IMR-90 (cell line): ENCODE measurements around the gene AGPS. TPM values are rescaled to one million over a fixed set of nuclear protein-coding genes. Genes with fewer than 3 reads are reported as not detected.

Source experiments
- ATAC-seq: fragments of 200-7000 bp; cut with Tn5 transposase; 2 replicates; pipeline ENCODE4 v1.9.1; 2020; ENCODE audit warnings: low read depth, mild to moderate bottlenecking, moderate library complexity
- BruUV-seq: library from RNA; stranded (reverse); fragments of 400-500 nt; replicated peaks from 2 replicates; lab custom pipeline; 2021; lab: Mats Ljungman, UMichigan
- CTCF ChIA-PET: fragments of 300-600 bp; formaldehyde crosslinking; extraction: SDS; loops from one replicate; lab custom pipeline; 2021; ENCODE audit warnings: antibody characterized with exemption; lab: Yijun Ruan, JAX
- POLR2A ChIA-PET: fragments of 300-600 bp; sonication (Branson Sonifier 250); formaldehyde crosslinking; loops from one replicate; lab custom pipeline; 2022; ENCODE audit warnings: antibody characterized with exemption; ENCODE audit not compliant: unreplicated experiment; lab: Charles Lee
- DNase-seq: peaks from one replicate; pipeline ENCODE4 v3.0.0; 2013
- H2AFZ ChIP-seq: replicated peaks from 2 replicates; pipeline ENCODE3; 2013; ENCODE audit warnings: low read length, mild to moderate bottlenecking; ENCODE audit not compliant: poor library complexity
- H2AK5ac ChIP-seq: 2 replicates; pipeline ENCODE4 v1.6.1; 2013; ENCODE audit warnings: low read depth, low read length, inconsistent platforms
- H2AK9ac ChIP-seq: replicated peaks from 2 replicates; pipeline ENCODE3; 2013; ENCODE audit warnings: mild to moderate bottlenecking, low read depth, low read length, moderate library complexity; ENCODE audit not compliant: poor library complexity
- H2BK120ac ChIP-seq: 2 replicates; pipeline ENCODE4 v1.6.1; 2013; ENCODE audit warnings: low read depth, low read length, inconsistent platforms
- H2BK15ac ChIP-seq: 3 replicates; pipeline ENCODE4 v1.6.1; 2013; ENCODE audit warnings: low read depth, low read length, inconsistent platforms
- H2BK20ac ChIP-seq: 2 replicates; pipeline ENCODE4 v1.6.1; 2013; ENCODE audit warnings: low read depth, mild to moderate bottlenecking, inconsistent platforms, low read length, moderate library complexity
- H2BK5ac ChIP-seq: 2 replicates; pipeline ENCODE4 v1.6.1; 2013; ENCODE audit warnings: mild to moderate bottlenecking, low read depth, low read length, inconsistent platforms; ENCODE audit not compliant: poor library complexity, severe bottlenecking
- H3K14ac ChIP-seq: replicated peaks from 2 replicates; pipeline ENCODE4 v1.6.1; 2013; ENCODE audit warnings: low read depth, low read length, inconsistent platforms
- H3K18ac ChIP-seq: 2 replicates; pipeline ENCODE4 v1.6.1; 2013; ENCODE audit warnings: low read depth, low read length, control low read depth
- H3K23ac ChIP-seq: 2 replicates; pipeline ENCODE4 v1.6.1; 2013; ENCODE audit warnings: low read depth, low read length, inconsistent platforms
- H3K27ac ChIP-seq: 2 replicates; pipeline ENCODE4 v1.5.1; 2013; ENCODE audit warnings: mild to moderate bottlenecking, control low read depth, low read length; ENCODE audit not compliant: insufficient read depth
- H3K27me3 ChIP-seq: 2 replicates; pipeline ENCODE4 v1.6.1; 2013; ENCODE audit warnings: low read length; ENCODE audit not compliant: control insufficient read depth, insufficient read depth
- H3K36me3 ChIP-seq: 2 replicates; pipeline ENCODE4 v1.6.1; 2013; ENCODE audit warnings: low read length, mixed read lengths; ENCODE audit not compliant: control insufficient read depth, insufficient read depth
- H3K4ac ChIP-seq: 2 replicates; pipeline ENCODE4 v1.6.1; 2013; ENCODE audit warnings: low read depth, low read length, inconsistent platforms
- H3K4me1 ChIP-seq: 2 replicates; pipeline ENCODE4 v1.6.1; 2013; ENCODE audit warnings: low read length, mixed read lengths; ENCODE audit not compliant: control insufficient read depth, insufficient read depth
- H3K4me2 ChIP-seq: 2 replicates; pipeline ENCODE4 v1.6.1; 2013; ENCODE audit warnings: low read depth, mild to moderate bottlenecking, control low read depth, low read length, moderate library complexity
- H3K4me3 ChIP-seq: 2 replicates; pipeline ENCODE4 v1.5.1; 2013; ENCODE audit warnings: low read depth, mild to moderate bottlenecking, control low read depth, low read length, moderate library complexity; ENCODE audit not compliant: insufficient read depth
- H3K56ac ChIP-seq: 2 replicates; pipeline ENCODE4 v1.6.1; 2013; ENCODE audit warnings: low read length, inconsistent platforms; ENCODE audit not compliant: insufficient read depth; ENCODE audit errors: extremely low read depth
- H3K79me1 ChIP-seq, 2 experiments: 2 replicates each; pipeline ENCODE4 v1.6.1; 2013; ENCODE audit warnings: low read length in 2 of 2, inconsistent platforms in 1 of 2, low read depth in 1 of 2
- H3K9ac ChIP-seq: 2 replicates; pipeline ENCODE4 v1.6.1; 2013; ENCODE audit warnings: low read depth, low read length, control low read depth
- H3K9me1 ChIP-seq: 2 replicates; pipeline ENCODE4 v1.6.1; 2013; ENCODE audit warnings: low read length, inconsistent platforms; ENCODE audit not compliant: insufficient read depth
- H3K9me3 ChIP-seq: 2 replicates; pipeline ENCODE4 v1.6.1; 2013; ENCODE audit warnings: low read length; ENCODE audit not compliant: control insufficient read depth, insufficient read depth
- H4K20me1 ChIP-seq: 2 replicates; pipeline ENCODE4 v1.6.1; 2013; ENCODE audit warnings: low read length, inconsistent platforms; ENCODE audit not compliant: insufficient read depth
- H4K5ac ChIP-seq: 2 replicates; pipeline ENCODE4 v1.6.1; 2013; ENCODE audit warnings: mild to moderate bottlenecking, low read depth, low read length, control low read depth
- H4K8ac ChIP-seq, 2 experiments: 2 replicates each; pipeline ENCODE4 v1.6.1; 2013; ENCODE audit warnings: low read depth in 2 of 2, low read length in 2 of 2, control low read depth in 1 of 2, inconsistent platforms in 1 of 2
- H4K91ac ChIP-seq: 2 replicates; pipeline ENCODE4 v1.6.1; 2013; ENCODE audit warnings: low read depth, low read length, inconsistent platforms; ENCODE audit not compliant: insufficient read depth
- BHLHE40 ChIP-seq: fragments of 150-350 bp; IDR thresholded peaks from 2 replicates; pipeline ENCODE4 v1.6.1; 2016; ENCODE audit warnings: mild to moderate bottlenecking, low read depth, low read length
- CEBPB ChIP-seq: IDR thresholded peaks from 2 replicates; pipeline ENCODE4 v1.6.1; 2012; ENCODE audit warnings: low read depth, low read length, improper control_type of control experiment
- CHD1 ChIP-seq: IDR thresholded peaks from 2 replicates; pipeline ENCODE4 v1.6.1; 2012; ENCODE audit warnings: low read depth, low read length, improper control_type of control experiment
- CTCF ChIP-seq: conservative IDR thresholded peaks from 2 replicates; pipeline ENCODE4 v1.5.1; 2012; ENCODE audit warnings: mild to moderate bottlenecking, low read depth, low read length, improper control_type of control experiment
- ELK1 ChIP-seq: fragments of 150-350 bp; IDR thresholded peaks from 2 replicates; pipeline ENCODE4 v1.6.1; 2016; ENCODE audit warnings: low read depth, mild to moderate bottlenecking, low read length, moderate library complexity, borderline replicate concordance
- FOS ChIP-seq: fragments of 150-350 bp; IDR thresholded peaks from 2 replicates; pipeline ENCODE4 v1.6.1; 2016; ENCODE audit warnings: low read depth, low read length
- MAFK ChIP-seq: IDR thresholded peaks from 2 replicates; pipeline ENCODE4 v1.6.1; 2012; ENCODE audit warnings: low read depth, low read length, improper control_type of control experiment
- MAZ ChIP-seq: IDR thresholded peaks from 2 replicates; pipeline ENCODE4 v1.6.1; 2012; ENCODE audit warnings: low read depth, mild to moderate bottlenecking, low read length, improper control_type of control experiment, moderate library complexity, borderline replicate concordance
- MXI1 ChIP-seq: IDR thresholded peaks from 2 replicates; pipeline ENCODE4 v1.6.1; 2012; ENCODE audit warnings: low read depth, mild to moderate bottlenecking, low read length, moderate library complexity, borderline replicate concordance
- NFE2L2 ChIP-seq: fragments of 150-350 bp; IDR thresholded peaks from 2 replicates; pipeline ENCODE4 v1.6.1; 2016; ENCODE audit warnings: low read depth, mild to moderate bottlenecking, low read length
- POLR2A ChIP-seq: IDR thresholded peaks from 2 replicates; pipeline ENCODE4 v1.6.1; 2012; ENCODE audit warnings: mild to moderate bottlenecking, low read depth, low read length
- RAD21 ChIP-seq: IDR thresholded peaks from 2 replicates; pipeline ENCODE4 v1.6.1; 2012; ENCODE audit warnings: low read length, improper control_type of control experiment
- RCOR1 ChIP-seq: IDR thresholded peaks from 2 replicates; pipeline ENCODE4 v1.6.1; 2012; ENCODE audit warnings: mild to moderate bottlenecking, low read length, improper control_type of control experiment; ENCODE audit not compliant: insufficient replicate concordance
- RFX5 ChIP-seq: IDR thresholded peaks from 2 replicates; pipeline ENCODE4 v1.8.0; 2012; ENCODE audit warnings: low read depth, mild to moderate bottlenecking, low read length, moderate library complexity
- SMC3 ChIP-seq: fragments of 150-350 bp; IDR thresholded peaks from 2 replicates; pipeline ENCODE4 v1.6.1; 2016; ENCODE audit warnings: low read depth, mild to moderate bottlenecking, antibody characterized with exemption, low read length, moderate library complexity
- USF2 ChIP-seq: fragments of 150-350 bp; IDR thresholded peaks from 2 replicates; pipeline ENCODE4 v1.6.1; 2017; ENCODE audit warnings: mild to moderate bottlenecking, antibody characterized with exemption, low read length, low read depth
- dilution Hi-C: fragments of 300-500 bp; cut with HindIII; formaldehyde crosslinking; loops from one replicate; pipeline ENCODE4 v1.14.3; 2018; ENCODE audit warnings: low sequenced_read_pairs; ENCODE audit not compliant: unreplicated experiment
- in situ Hi-C: fragments of 300-500 bp; cut with MboI; formaldehyde crosslinking; loops from 3 replicates; pipeline ENCODE4 v1.14.3; 2019; ENCODE audit warnings: low sequenced_read_pairs, inconsistent platforms, mixed read lengths
- intact Hi-C: fragments of 100-400 bp; cut with micrococcal nuclease; formaldehyde crosslinking; loops from 2 replicates; pipeline ENCODE4 v1.10.0; 2022
- polyA plus RNA-seq, 3 experiments: library from polyadenylated mRNA; depleted of rRNA; stranded (reverse); fragments of >200 nt; gene quantifications; 2 replicates each; pipeline ENCODE4 v1.2.3, GENCODE V29; 2012; ENCODE audit warnings: low replicate concordance in 1 of 3
- total RNA-seq: library from RNA; depleted of rRNA; stranded (reverse); fragments of >200 nt; gene quantifications from 2 replicates; pipeline ENCODE4 v1.2.3, GENCODE V29; 2012

Gene AGPS
- total and polyA plus RNA-seq, 2 of the 4 experiments (the other 2 are of a cell fraction) = 6.6 to 18.6 TPM

- no peak for ATAC-seq
- Histone ChIP-seq H3K4ac (no peak overlapping the region), H2BK120ac (no peak overlapping the region), H3K18ac (no peak overlapping the region), H3K4me1 (no peaks in the 10 kb centered on the region), H4K20me1 (no peaks in the 10 kb centered on the region), H3K27ac (no peak overlapping the region), H3K79me1 (0 out of 4 replicates have a peak, but pooled peaks cover 0 to 4% of the 10 kb centered on the region in 2 experiments), H3K14ac (no peak overlapping the region), H2BK20ac (no peak overlapping the region), H3K23ac (no peak overlapping the region), H3K27me3 (no peaks in the 10 kb centered on the region), H3K36me3 (no peaks in the 10 kb centered on the region), H3K9me3 (no peaks in the 10 kb centered on the region), H2AFZ (no peak overlapping the region), H3K9me1 (peaks cover 4% of the 10 kb centered on the region; the same call in 1 of the 2 replicates), H2AK5ac (no peak overlapping the region), H3K4me3 (no peak overlapping the region), H3K56ac (no peak overlapping the region), H2BK15ac (no peak overlapping the region), H4K8ac (no peak overlapping the region), H3K4me2 (no peak overlapping the region), H4K91ac (no peak overlapping the region), H4K5ac (no peak overlapping the region), H2AK9ac (no peak overlapping the region), H3K9ac (no peak overlapping the region), H2BK5ac (no peak overlapping the region)
- dilution Hi-C loops = no loop called here
- TF ChIP-seq MAZ (no peak), MAFK (no peak), RCOR1 (no peak), FOS (no peak), RFX5 (no peak), POLR2A (no peak), CHD1 (no peak), USF2 (no peak), CEBPB (no peak), NFE2L2 (no peak), BHLHE40 (no peak), ELK1 (no peak), RAD21 (no peak), MXI1 (no peak), SMC3 (no peak), CTCF (no peak)
- ChIA-PET POLR2A (no interaction called here), CTCF (interaction anchor here (0.7 kb wide), 1 partner anchor 283 kb away, joined by 4 read pairs; no protein-coding TSS in a partner anchor)
- intact Hi-C loops = no loop called here
- in situ Hi-C loops = no loop called here
- BruUV-seq = no TSS peak
- DNase-seq = no peak
These were observed 156.6 kb downstream of the AGPS start for GRCh38 chr2:177549171-177549570.
